Measurements from ENCODE around the gene OR2V2.

Gene OR2V2

GRCh38 chr5:181131514-181131913 is 15.9 kb upstream of the OR2V2 start:
- Histone ChIP-seq H3K4me1 (no peaks in the 10 kb centered on the region), H3K27me3 (peaks cover 0 to 52% of the 10 kb centered on the region in 2 donors), H3K4me3 (no peak overlapping the region), H3K27ac (no peak overlapping the region), H3K36me3 (no peaks in the 10 kb centered on the region), H3K9me3 (peaks cover 0 to 4% (median 3%) of the 10 kb centered on the region in 3 donors)
- intact Hi-C loops (cut with DNase I; ENCODE audit: low total_unique reads), result no loop called here
- peak in 1 of 2 donors; percentile 47 for DNase-seq
- TF ChIP-seq CTCF (IDR thresholded peaks at IDR 0.05), result no peak

GRCh38 chr5:181133083-181133482 is 14.3 kb upstream of the OR2V2 start:
- Histone ChIP-seq H3K27me3 (peaks cover 0 to 38% of the 10 kb centered on the region in 2 donors), H3K9me3 (peaks cover 0 to 9% (median 0%) of the 10 kb centered on the region in 3 donors), H3K4me1 (no peaks in the 10 kb centered on the region), H3K27ac (no peak overlapping the region), H3K36me3 (no peaks in the 10 kb centered on the region), H3K4me3 (no peak overlapping the region)
- no peak for TF ChIP-seq CTCF (IDR thresholded peaks at IDR 0.05)
- DNase-seq, result peak in 1 of 2 donors; percentile 13
- intact Hi-C loops (cut with DNase I; ENCODE audit: low total_unique reads), result no loop called here

GRCh38 chr5:181133610-181134231 is 13.7 kb upstream of the OR2V2 start:
- Histone ChIP-seq H3K9me3 (peaks cover 0 to 9% (median 0%) of the 10 kb centered on the region in 3 donors), H3K36me3 (no peaks in the 10 kb centered on the region), H3K4me1 (no peaks in the 10 kb centered on the region), H3K27me3 (peaks cover 0 to 31% of the 10 kb centered on the region in 2 donors), H3K27ac (no peak overlapping the region), H3K4me3 (no peak overlapping the region)
- peak; percentile 76 to 78 for DNase-seq
- TF ChIP-seq CTCF (IDR thresholded peaks at IDR 0.05), result no peak
- intact Hi-C loops (cut with DNase I; ENCODE audit: low total_unique reads), result no loop called here

- intact Hi-C loops (cut with DNase I; ENCODE audit: low total_unique reads), result no loop called here
- DNase-seq, result no peak
- Histone ChIP-seq H3K9me3 (peaks cover 0 to 9% (median 0%) of the 10 kb centered on the region in 3 donors), H3K36me3 (no peaks in the 10 kb centered on the region), H3K27me3 (peaks cover 0 to 26% of the 10 kb centered on the region in 2 donors), H3K27ac (no peak overlapping the region), H3K4me1 (no peaks in the 10 kb centered on the region), H3K4me3 (no peak overlapping the region)
- TF ChIP-seq CTCF (IDR thresholded peaks at IDR 0.05), result no peak
Observed at GRCh38 chr5:181134259-181134658, 13.1 kb upstream of the OR2V2 start.

GRCh38 chr5:181136361-181136955 is 10.9 kb upstream of the OR2V2 start:
- no peak for TF ChIP-seq CTCF (IDR thresholded peaks at IDR 0.05)
- Histone ChIP-seq H3K4me3 (no peak overlapping the region), H3K4me1 (no peaks in the 10 kb centered on the region), H3K27me3 (peaks cover 0 to 15% of the 10 kb centered on the region in 2 donors), H3K27ac (no peak overlapping the region), H3K9me3 (peaks cover 0 to 9% (median 0%) of the 10 kb centered on the region in 3 donors), H3K36me3 (no peaks in the 10 kb centered on the region)
- intact Hi-C loops (cut with DNase I; ENCODE audit: low total_unique reads), result no loop called here
- no peak for DNase-seq
